B cell (primary cell): ENCODE data around the gene TMSB15B. TPM values are rescaled to one million over a fixed set of nuclear protein-coding genes. Genes with fewer than 3 reads are reported as not detected.
A peak's percentile ranks its signal among the peaks of the same experiment; 100 is the strongest.
"Not testable (repeated sequence)": the region's sequence is repeated elsewhere in the genome, so short reads cannot be mapped to it uniquely, and the experiment has no call there.

ENCODE experiments used
- ATAC-seq: fragments of 200-7000 bp; cut with Tn5 transposase; one replicate; pipeline ENCODE4 v1.10.0; 2021; ENCODE audit warnings: low read depth, mild to moderate bottlenecking, moderate number of reproducible peaks, moderate library complexity
- CTCF ChIA-PET: fragments of 350-600 bp; sonication (Branson Sonifier 250); formaldehyde crosslinking; loops from one replicate; lab custom pipeline; 2021; ENCODE audit warnings: antibody characterized with exemption, inconsistent platforms; lab: Charles Lee
- POLR2A ChIA-PET: fragments of 350-600 bp; sonication (Branson Sonifier 250); formaldehyde crosslinking; loops from one replicate; lab custom pipeline; 2021; ENCODE audit warnings: antibody characterized with exemption; lab: Charles Lee
- DNase-seq: peaks from one replicate; pipeline ENCODE4 v3.0.0; 2013
- H2AFZ ChIP-seq: 2 replicates; pipeline ENCODE4 v1.6.1; 2012; ENCODE audit warnings: mild to moderate bottlenecking, low read depth, low read length; ENCODE audit not compliant: insufficient read depth, poor library complexity, severe bottlenecking
- H3K27ac ChIP-seq, 2 donors: 1 replicate in 1 of 2; 2 replicates in 1 of 2; pipeline ENCODE4 v1.5.1; 2012 to 2013; ENCODE audit warnings: low read length in 2 of 2, mild to moderate bottlenecking in 2 of 2, moderate library complexity in 1 of 2
- H3K27me3 ChIP-seq, 4 experiments: fragments of 200-600 bp in 1 of 4; sonication (generic) in 1 of 4; replicated peaks in 1 of 4; 1 replicate in 2 of 4; 2 replicates in 2 of 4; pipeline versions ENCODE4 v1.6.1 to v1.7.0; 2013 to 2016; ENCODE audit warnings: low read length in 3 of 4, mild to moderate bottlenecking in 2 of 4, mixed read lengths in 1 of 4, moderate library complexity in 1 of 4; ENCODE audit not compliant: insufficient read depth in 4 of 4, control insufficient read depth in 3 of 4; ENCODE audit errors: control extremely low read depth in 1 of 4
- H3K36me3 ChIP-seq, 2 experiments: replicated peaks in 1 of 2; 1 replicate in 1 of 2; 2 replicates in 1 of 2; pipeline versions ENCODE4 v1.6.1 to v1.7.1; 2013; ENCODE audit warnings: low read length in 1 of 2; ENCODE audit not compliant: insufficient read depth in 2 of 2, control insufficient read depth in 1 of 2; ENCODE audit errors: control extremely low read depth in 1 of 2, extremely low read depth in 1 of 2
- H3K4me1 ChIP-seq, 2 donors: fragments of 200-600 bp in 1 of 2; sonication (generic) in 1 of 2; 1 replicate in 1 of 2; 2 replicates in 1 of 2; pipeline versions ENCODE4 v1.5.1 to v1.6.1; 2013 to 2017; ENCODE audit warnings: low read length in 2 of 2; ENCODE audit not compliant: control insufficient read depth in 2 of 2, insufficient read depth in 2 of 2
- H3K4me2 ChIP-seq: replicated peaks from 2 replicates; pipeline ENCODE3; 2012; ENCODE audit warnings: mild to moderate bottlenecking, low read depth, low read length; ENCODE audit not compliant: poor library complexity, severe bottlenecking
- H3K4me3 ChIP-seq, 5 experiments: fragments of 200-600 bp in 1 of 5; sonication (generic) in 1 of 5; 1 replicate in 3 of 5; 2 replicates in 2 of 5; pipeline versions ENCODE4 v1.5.1 to v1.7.0; 2011 to 2016; ENCODE audit warnings: low read length in 4 of 5, mild to moderate bottlenecking in 4 of 5, low read depth in 2 of 5, control low read depth in 1 of 5, moderate library complexity in 1 of 5; ENCODE audit not compliant: insufficient read depth in 1 of 5; ENCODE audit errors: control extremely low read depth in 1 of 5, extremely low read depth in 1 of 5
- H3K79me2 ChIP-seq: fragments of 200-600 bp; sonication (generic); one replicate; pipeline ENCODE4 v1.6.0; 2016; ENCODE audit warnings: low read length; ENCODE audit not compliant: control insufficient read depth, insufficient read depth
- H3K9ac ChIP-seq: fragments of 200-600 bp; sonication (generic); 2 replicates; pipeline ENCODE4 v1.6.1; 2017; ENCODE audit warnings: mild to moderate bottlenecking, low read length, moderate library complexity
- H3K9me3 ChIP-seq, 3 donors: one replicate each; pipeline versions ENCODE4 v1.6.1 to v1.7.1; 2013; ENCODE audit warnings: low read length in 2 of 3; ENCODE audit not compliant: control insufficient read depth in 2 of 3, insufficient read depth in 1 of 3; ENCODE audit errors: control extremely low read depth in 1 of 3
- H4K20me1 ChIP-seq: 2 replicates; pipeline ENCODE4 v1.6.0; 2012; ENCODE audit warnings: mild to moderate bottlenecking, low read length; ENCODE audit not compliant: insufficient read depth, control insufficient read depth, poor library complexity, severe bottlenecking
- H3K27ac Mint-ChIP-seq: one replicate; pipeline ENCODE4 v1.8.0; 2021; ENCODE audit warnings: mixed read lengths
- H3K27me3 Mint-ChIP-seq: one replicate; pipeline ENCODE4 v1.8.0; 2021; ENCODE audit warnings: mixed read lengths
- H3K4me1 Mint-ChIP-seq: one replicate; pipeline ENCODE4 v1.8.0; 2021; ENCODE audit warnings: mixed read lengths
- H3K4me3 Mint-ChIP-seq: one replicate; pipeline ENCODE4 v1.8.0; 2021; ENCODE audit warnings: mixed read lengths
- H3K9me3 Mint-ChIP-seq: one replicate; pipeline ENCODE4 v1.8.0; 2022; ENCODE audit warnings: mixed read lengths; ENCODE audit not compliant: insufficient read depth
- EZH2 ChIP-seq: IDR thresholded peaks from 2 replicates; pipeline ENCODE4 v1.6.1; 2012; ENCODE audit warnings: borderline replicate concordance, low read depth, mild to moderate bottlenecking, moderate library complexity, low read length; ENCODE audit not compliant: insufficient read depth, poor library complexity, severe bottlenecking
- WGBS: methylation state at CpG from one replicate; pipeline ENCODE4 v1.1.5; 2013; ENCODE audit warnings: missing lambda C conversion rate; ENCODE audit not compliant: insufficient coverage; 5-methylcytosine and 5-hydroxymethylcytosine counted together
- intact Hi-C: fragments of 100-400 bp; cut with micrococcal nuclease; formaldehyde crosslinking; loops from one replicate; pipeline ENCODE4 v1.10.0; 2022
- polyA plus RNA-seq: library from polyadenylated mRNA; depleted of rRNA; stranded (reverse); fragments of >200 nt; gene quantifications from 2 replicates; pipeline ENCODE4 v1.2.3, GENCODE V29; 2012
- total RNA-seq, 2 donors: library from RNA; stranded (reverse); fragments of 120-200 nt in 1 of 2; gene quantifications; 1 replicate in 1 of 2; 2 replicates in 1 of 2; pipeline versions ENCODE4 v1.2.3 to v1.2.4, GENCODE V29; 2013 to 2022
- TF ChIP-seq, protein P1 (sequence below): fragments of 200-600 bp; IDR thresholded peaks from one replicate; pipeline ENCODE4 v1.8.0; 2022; ENCODE audit warnings: antibody characterized with exemption, mild to moderate bottlenecking

The TMSB15B gene
- total and polyA plus RNA-seq, 2 donors (not counting 1 experiment from before 2014, with no cell fraction given): 7.6 to 8.6 TPM

DNA sequence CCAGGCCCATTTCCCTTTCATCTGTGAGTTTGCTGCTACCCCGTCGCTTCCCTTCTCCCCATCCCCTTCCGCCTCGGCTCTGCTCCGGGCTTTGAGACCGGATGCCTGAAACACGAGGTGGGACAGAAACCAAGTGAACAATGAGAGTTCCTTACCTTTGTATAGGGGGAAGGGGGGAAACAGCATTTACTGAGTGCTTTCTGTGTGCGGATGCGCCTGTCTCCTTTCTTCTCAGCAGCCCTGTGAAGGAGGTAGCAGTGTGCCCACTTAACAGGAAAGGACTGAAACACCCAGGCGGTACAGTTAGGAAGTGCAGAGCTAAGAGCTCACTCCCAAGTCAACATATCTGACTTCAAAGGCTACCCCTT, 43.2 kb upstream of the TMSB15B start:
- H3K27me3 Mint-ChIP-seq: no peaks in the 10 kb centered on the region
- DNase-seq (no peak), ATAC-seq (peak; percentile 53)
- Histone ChIP-seq H2AFZ (peak overlapping the region; percentile 84), H3K9ac (peak overlapping the region; percentile 74), H3K36me3 (no peaks in the 10 kb centered on the region), H3K4me1 (peaks cover 0 to 5% of the 10 kb centered on the region in 2 donors), H3K4me3 (peak overlapping the region in 4 of 5 experiments; percentile 65 to 72 (median 67)), H3K4me2 (peak overlapping the region; percentile 75), H3K27me3 (no peaks in the 10 kb centered on the region), H3K9me3 (no peaks in the 10 kb centered on the region), H3K79me2 (no peaks in the 10 kb centered on the region), H3K27ac (peak overlapping the region; percentile 53 to 70), H4K20me1 (no peaks in the 10 kb centered on the region)
- peak overlapping the region; percentile 91 for H3K27ac Mint-ChIP-seq
- TF ChIP-seq EZH2: no peak
- TF ChIP-seq, protein P1, sequence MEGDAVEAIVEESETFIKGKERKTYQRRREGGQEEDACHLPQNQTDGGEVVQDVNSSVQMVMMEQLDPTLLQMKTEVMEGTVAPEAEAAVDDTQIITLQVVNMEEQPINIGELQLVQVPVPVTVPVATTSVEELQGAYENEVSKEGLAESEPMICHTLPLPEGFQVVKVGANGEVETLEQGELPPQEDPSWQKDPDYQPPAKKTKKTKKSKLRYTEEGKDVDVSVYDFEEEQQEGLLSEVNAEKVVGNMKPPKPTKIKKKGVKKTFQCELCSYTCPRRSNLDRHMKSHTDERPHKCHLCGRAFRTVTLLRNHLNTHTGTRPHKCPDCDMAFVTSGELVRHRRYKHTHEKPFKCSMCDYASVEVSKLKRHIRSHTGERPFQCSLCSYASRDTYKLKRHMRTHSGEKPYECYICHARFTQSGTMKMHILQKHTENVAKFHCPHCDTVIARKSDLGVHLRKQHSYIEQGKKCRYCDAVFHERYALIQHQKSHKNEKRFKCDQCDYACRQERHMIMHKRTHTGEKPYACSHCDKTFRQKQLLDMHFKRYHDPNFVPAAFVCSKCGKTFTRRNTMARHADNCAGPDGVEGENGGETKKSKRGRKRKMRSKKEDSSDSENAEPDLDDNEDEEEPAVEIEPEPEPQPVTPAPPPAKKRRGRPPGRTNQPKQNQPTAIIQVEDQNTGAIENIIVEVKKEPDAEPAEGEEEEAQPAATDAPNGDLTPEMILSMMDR: peak; percentile 40
- H3K9me3 Mint-ChIP-seq: no peaks in the 10 kb centered on the region
- ChIA-PET POLR2A (interaction anchor here (1.2 kb wide), 1 partner anchor 16 kb away, joined by 5 read pairs; no protein-coding TSS in a partner anchor), CTCF (interaction anchor here (0.7 to 2.4 kb wide), 7 partner anchors 8 to 218 kb away, joined by 3 to 10 read pairs (median 4); no protein-coding TSS in a partner anchor)
- 0% methylated on average over 2 of the region's 10 CpGs for WGBS
- peaks cover 12% of the 10 kb centered on the region for H3K4me1 Mint-ChIP-seq
- peak overlapping the region; percentile 94 for H3K4me3 Mint-ChIP-seq
- intact Hi-C loops: loop anchor here (1.0 to 5.0 kb wide), 3 partner anchors 22 to 232 kb away; partner anchors contain the start of genes MORF4L2 and RAB9B

DNA sequence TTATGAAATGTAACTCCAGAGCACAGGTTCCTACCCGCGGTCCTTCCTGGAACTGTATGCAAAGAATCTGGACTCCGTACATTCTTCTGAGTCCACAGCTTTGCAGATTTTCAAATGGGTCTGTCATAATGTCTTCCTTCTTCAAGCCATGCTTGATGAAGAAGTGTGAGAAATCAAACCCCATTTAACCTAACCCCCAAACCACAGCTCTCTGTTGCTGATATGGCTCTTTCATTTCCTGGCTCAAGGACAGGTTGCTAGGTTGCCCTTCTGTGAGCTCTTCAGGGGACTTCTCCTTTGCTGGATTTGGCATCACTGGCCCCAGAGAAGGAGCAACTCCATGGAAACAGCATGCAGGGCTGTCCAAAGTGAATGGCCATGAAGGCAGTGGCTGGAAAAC, 41.9 kb upstream of the TMSB15B start:
- H3K9me3 ChIP-seq, intact Hi-C loops, H4K20me1 ChIP-seq, H3K79me2 ChIP-seq, H3K4me2 ChIP-seq, H3K27ac Mint-ChIP-seq, ATAC-seq, H3K9ac ChIP-seq, H3K27me3 ChIP-seq, H3K9me3 Mint-ChIP-seq, H3K27ac ChIP-seq, H3K36me3 ChIP-seq, H3K4me3 ChIP-seq, H3K4me1 ChIP-seq, H3K4me3 Mint-ChIP-seq, H2AFZ ChIP-seq, DNase-seq, H3K27me3 Mint-ChIP-seq: not testable (repeated sequence)
- ChIA-PET CTCF (interaction anchor here (2.4 kb wide), 1 partner anchor 75 kb away, joined by 10 read pairs; no protein-coding TSS in a partner anchor), POLR2A (interaction anchor here (1.2 kb wide), 1 partner anchor 15 kb away, joined by 5 read pairs; no protein-coding TSS in a partner anchor)
- 83% methylated on average over 2 of the region's 3 CpGs for WGBS
- peaks cover 14% of the 10 kb centered on the region for H3K4me1 Mint-ChIP-seq
